Mesendoderm (in vitro differentiated cells): ENCODE results near the gene RRP8.

Source experiments
- DNase-seq: peaks from one replicate; pipeline ENCODE4 v3.0.0; 2013
- H2AK5ac ChIP-seq: 2 replicates; pipeline ENCODE4 v1.6.1; 2013; ENCODE audit warnings: low read length, inconsistent platforms
- H2BK120ac ChIP-seq: 2 replicates; pipeline ENCODE4 v1.6.1; 2013; ENCODE audit warnings: low read depth, mild to moderate bottlenecking, low read length, moderate library complexity, mixed read lengths
- H2BK15ac ChIP-seq: replicated peaks from 2 replicates; pipeline ENCODE4 v1.6.1; 2013; ENCODE audit warnings: low read depth, mild to moderate bottlenecking, moderate library complexity
- H2BK5ac ChIP-seq: 2 replicates; pipeline ENCODE4 v1.6.1; 2013; ENCODE audit warnings: low read length, inconsistent platforms
- H3K18ac ChIP-seq: 2 replicates; pipeline ENCODE4 v1.6.1; 2013; ENCODE audit warnings: mild to moderate bottlenecking, low read length, mixed read lengths
- H3K23ac ChIP-seq: one replicate; pipeline ENCODE4 v1.6.1; 2013; ENCODE audit warnings: low read length
- H3K27ac ChIP-seq: 2 replicates; pipeline ENCODE4 v1.5.1; 2013; ENCODE audit warnings: low read depth, mild to moderate bottlenecking, inconsistent platforms, low read length, moderate library complexity
- H3K27me3 ChIP-seq: 2 replicates; pipeline ENCODE4 v1.6.1; 2013; ENCODE audit warnings: low read length, control low read depth, mild to moderate bottlenecking, inconsistent platforms; ENCODE audit not compliant: insufficient read depth, poor library complexity
- H3K36me3 ChIP-seq: 2 replicates; pipeline ENCODE4 v1.6.1; 2013; ENCODE audit warnings: low read length, inconsistent platforms; ENCODE audit not compliant: control insufficient read depth, insufficient read depth
- H3K4ac ChIP-seq: one replicate; pipeline ENCODE4 v1.6.1; 2013; ENCODE audit warnings: low read depth, mild to moderate bottlenecking, low read length, moderate library complexity
- H3K4me1 ChIP-seq: 2 replicates; pipeline ENCODE4 v1.6.1; 2013; ENCODE audit warnings: low read depth, low read length, inconsistent platforms; ENCODE audit not compliant: control insufficient read depth
- H3K4me2 ChIP-seq: 2 replicates; pipeline ENCODE4 v1.6.1; 2013; ENCODE audit warnings: low read length
- H3K4me3 ChIP-seq: 2 replicates; pipeline ENCODE4 v1.5.1; 2013; ENCODE audit warnings: mild to moderate bottlenecking, low read length
- H3K56ac ChIP-seq: one replicate; pipeline ENCODE4 v1.6.1; 2013; ENCODE audit warnings: low read length
- H3K79me1 ChIP-seq: 2 replicates; pipeline ENCODE4 v1.6.1; 2013; ENCODE audit warnings: low read length, inconsistent platforms
- H3K79me2 ChIP-seq: 2 replicates; pipeline ENCODE4 v1.6.1; 2013; ENCODE audit warnings: mild to moderate bottlenecking, low read length; ENCODE audit not compliant: control insufficient read depth, insufficient read depth
- H3K9ac ChIP-seq: 2 replicates; pipeline ENCODE4 v1.6.1; 2013; ENCODE audit warnings: low read length, inconsistent platforms
- H4K5ac ChIP-seq: one replicate; pipeline ENCODE4 v1.6.1; 2013; ENCODE audit warnings: low read length
- H4K8ac ChIP-seq: one replicate; pipeline ENCODE4 v1.6.1; 2013; ENCODE audit warnings: low read depth, mild to moderate bottlenecking, control low read depth, low read length, moderate library complexity
- WGBS: extraction: QIAGEN DNeasy Blood & Tissue Kit; methylation state at CpG from one replicate; pipeline ENCODE4 v1.1.7; 2013; ENCODE audit warnings: low lambda C conversion rate, missing lambda C conversion rate; ENCODE audit not compliant: insufficient coverage; ENCODE audit errors: extremely low coverage; 5-methylcytosine and 5-hydroxymethylcytosine counted together

Gene RRP8

GRCh38 chr11:6548641-6549040, 54.8 kb downstream of the RRP8 start:
- no peak overlapping the region for H3K18ac ChIP-seq
- no peak overlapping the region for H3K27ac ChIP-seq
- no peak overlapping the region for H3K56ac ChIP-seq
- no peak overlapping the region for H2BK120ac ChIP-seq
- H3K79me1 ChIP-seq: no peaks in the 10 kb centered on the region
- H3K27me3 ChIP-seq: no peaks in the 10 kb centered on the region
- WGBS: no CpG with 5 or more reads among the region's 3 CpGs
- H3K23ac ChIP-seq: no peak overlapping the region
- no peaks in the 10 kb centered on the region for H3K79me2 ChIP-seq
- H4K8ac ChIP-seq: no peak overlapping the region
- no peak overlapping the region for H3K9ac ChIP-seq
- H3K36me3 ChIP-seq: no peaks in the 10 kb centered on the region
- no peak overlapping the region for H3K4me3 ChIP-seq
- no peak overlapping the region for H2BK15ac ChIP-seq
- H3K4me2 ChIP-seq: no peak overlapping the region
- H3K4me1 ChIP-seq: no peaks in the 10 kb centered on the region
- no peak overlapping the region for H2AK5ac ChIP-seq
- no peak overlapping the region for H4K5ac ChIP-seq
- H3K4ac ChIP-seq: no peak overlapping the region
- no peak for DNase-seq
- no peak overlapping the region for H2BK5ac ChIP-seq

DNA sequence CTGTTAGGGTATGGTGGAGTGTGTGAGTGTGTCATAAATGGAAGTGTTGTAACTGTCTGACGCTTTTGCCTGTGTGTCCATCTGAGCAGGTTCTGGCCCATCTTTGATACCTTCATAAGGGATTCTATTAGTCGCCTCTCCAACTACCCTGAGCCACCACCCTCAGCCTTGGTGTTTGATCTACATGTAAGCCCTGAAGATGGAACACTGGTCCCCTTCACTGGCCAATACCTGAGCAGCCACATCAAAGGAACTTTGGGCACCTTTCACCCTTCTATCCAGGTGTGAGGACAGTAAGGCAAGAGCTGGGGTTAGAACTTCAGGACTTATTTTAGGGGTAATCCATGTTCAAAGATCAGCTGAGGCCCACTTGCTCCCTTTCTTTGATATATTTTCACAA, 55.3 kb downstream of the RRP8 start:
- Histone ChIP-seq H3K23ac (no peak overlapping the region), H3K9ac (no peak overlapping the region)
- no CpG with 5 or more reads among the region's 2 CpGs for WGBS

GRCh38 chr11:6547177-6547576, 56.2 kb downstream of the RRP8 start:
- H3K4me3 ChIP-seq: no peak overlapping the region
- H3K23ac ChIP-seq: no peak overlapping the region

More for the DNA sequence above, 55.3 kb downstream of the RRP8 start:
- no peak overlapping the region for H3K56ac ChIP-seq
- H3K27me3 ChIP-seq: no peaks in the 10 kb centered on the region
- H3K4me2 ChIP-seq: no peak overlapping the region
- no peak overlapping the region for H4K5ac ChIP-seq
- H2BK5ac ChIP-seq: no peak overlapping the region
- no peak overlapping the region for H4K8ac ChIP-seq
- no peaks in the 10 kb centered on the region for H3K79me1 ChIP-seq
- no peak overlapping the region for H2BK120ac ChIP-seq
- no peaks in the 10 kb centered on the region for H3K4me1 ChIP-seq
- no peaks in the 10 kb centered on the region for H3K36me3 ChIP-seq
- no peak overlapping the region for H2AK5ac ChIP-seq
- H3K27ac ChIP-seq: no peak overlapping the region
- no peak overlapping the region for H3K4ac ChIP-seq
- no peak overlapping the region for H3K18ac ChIP-seq
- DNase-seq: no peak
- no peak overlapping the region for H2BK15ac ChIP-seq
- no peaks in the 10 kb centered on the region for H3K79me2 ChIP-seq
- H3K4me3 ChIP-seq: no peak overlapping the region

GRCh38 chr11:6546735-6547134, 56.7 kb downstream of the RRP8 start:
- no peak overlapping the region for H3K18ac ChIP-seq
- H3K4ac ChIP-seq: no peak overlapping the region
- H3K4me1 ChIP-seq: no peaks in the 10 kb centered on the region
- H2BK120ac ChIP-seq: no peak overlapping the region
- no peak overlapping the region for H3K27ac ChIP-seq
- H3K79me2 ChIP-seq: no peaks in the 10 kb centered on the region
- no peak overlapping the region for H3K56ac ChIP-seq
- H2BK5ac ChIP-seq: no peak overlapping the region
- H4K8ac ChIP-seq: no peak overlapping the region
- H4K5ac ChIP-seq: no peak overlapping the region
- no peak overlapping the region for H3K23ac ChIP-seq
- H3K9ac ChIP-seq: no peak overlapping the region
- H3K79me1 ChIP-seq: no peaks in the 10 kb centered on the region
- no peaks in the 10 kb centered on the region for H3K27me3 ChIP-seq
- WGBS: no CpG with 5 or more reads among the region's 8 CpGs
- H3K4me2 ChIP-seq: no peak overlapping the region
- H3K4me3 ChIP-seq: no peak overlapping the region
- no peaks in the 10 kb centered on the region for H3K36me3 ChIP-seq
- no peak overlapping the region for H2BK15ac ChIP-seq
- DNase-seq: no peak
- no peak overlapping the region for H2AK5ac ChIP-seq

More at GRCh38 chr11:6547177-6547576, 56.2 kb downstream of the RRP8 start:
- H3K4ac ChIP-seq: no peak overlapping the region
- no CpG with 5 or more reads among the region's 6 CpGs for WGBS
- H3K4me1 ChIP-seq: no peaks in the 10 kb centered on the region
- H3K18ac ChIP-seq: no peak overlapping the region
- DNase-seq: no peak
- no peak overlapping the region for H2BK120ac ChIP-seq
- H2AK5ac ChIP-seq: no peak overlapping the region
- no peak overlapping the region for H3K9ac ChIP-seq
- no peaks in the 10 kb centered on the region for H3K79me1 ChIP-seq
- H2BK5ac ChIP-seq: no peak overlapping the region
- H3K36me3 ChIP-seq: no peaks in the 10 kb centered on the region
- H3K27me3 ChIP-seq: no peaks in the 10 kb centered on the region
- no peak overlapping the region for H3K56ac ChIP-seq
- H4K8ac ChIP-seq: no peak overlapping the region
- H3K4me2 ChIP-seq: no peak overlapping the region
- H3K27ac ChIP-seq: no peak overlapping the region
- H4K5ac ChIP-seq: no peak overlapping the region
- H2BK15ac ChIP-seq: no peak overlapping the region
- no peaks in the 10 kb centered on the region for H3K79me2 ChIP-seq

- no peak overlapping the region for H3K4ac ChIP-seq
- H3K79me1 ChIP-seq: no peaks in the 10 kb centered on the region
- H3K27me3 ChIP-seq: no peaks in the 10 kb centered on the region
- no peak overlapping the region for H3K9ac ChIP-seq
- no peak overlapping the region for H2BK15ac ChIP-seq
- H3K79me2 ChIP-seq: no peaks in the 10 kb centered on the region
- no peak overlapping the region for H2BK5ac ChIP-seq
- no peak overlapping the region for H3K18ac ChIP-seq
- no peak overlapping the region for H4K5ac ChIP-seq
- no peaks in the 10 kb centered on the region for H3K36me3 ChIP-seq
- no peak overlapping the region for H3K23ac ChIP-seq
- no peak overlapping the region for H3K4me3 ChIP-seq
- no peak overlapping the region for H4K8ac ChIP-seq
- no peak overlapping the region for H2AK5ac ChIP-seq
- WGBS: no CpG with 5 or more reads among the region's 14 CpGs
- no peak overlapping the region for H3K56ac ChIP-seq
- H2BK120ac ChIP-seq: no peak overlapping the region
- DNase-seq: no peak
- H3K4me1 ChIP-seq: no peaks in the 10 kb centered on the region
- no peak overlapping the region for H3K4me2 ChIP-seq
- no peak overlapping the region for H3K27ac ChIP-seq
Measured at GRCh38 chr11:6545917-6546605, 57.4 kb downstream of the RRP8 start.
